Measurements from ENCODE around the gene OSBPL7. TPM values are rescaled to one million over a fixed set of nuclear protein-coding genes. Genes with fewer than 3 reads are reported as not detected.
A peak's percentile ranks its signal among the peaks of the same experiment; 100 is the strongest.
"Not testable (repeated sequence)": the region's sequence is repeated elsewhere in the genome, so short reads cannot be mapped to it uniquely, and the experiment has no call there.

Gene OSBPL7
- total RNA-seq, 2 donors from 2014 or later = 52.4 to 59.6 TPM

GRCh38 chr17:47776330-47777197 lies 45.0 kb downstream of the OSBPL7 start:
- DNase-seq = peak in 1 of 3 donors; percentile 25
- no peaks in the 10 kb centered on the region for H3K9me3 ChIP-seq (ENCODE audit: control insufficient read depth, low read length, poor library complexity, severe bottlenecking)
- Mint-ChIP-seq H3K27ac (no peak overlapping the region), H3K27me3 (peaks cover 56% of the 10 kb centered on the region), H3K4me3 (no peak overlapping the region), H3K36me3 (ENCODE audit: low read depth) (peaks cover 4% of the 10 kb centered on the region), H3K4me1 (peaks cover 3% of the 10 kb centered on the region)
- ATAC-seq = peak; percentile 82

GRCh38 chr17:47774987-47775580 lies 46.5 kb downstream of the OSBPL7 start:
- Mint-ChIP-seq H3K27ac (no peak overlapping the region), H3K36me3 (ENCODE audit: low read depth) (peaks cover 4% of the 10 kb centered on the region), H3K27me3 (peaks cover 52% of the 10 kb centered on the region), H3K4me3 (no peak overlapping the region), H3K4me1 (peaks cover 3% of the 10 kb centered on the region)
- DNase-seq (no peak), ATAC-seq (no peak)
- H3K9me3 ChIP-seq (ENCODE audit: control insufficient read depth, low read length, poor library complexity, severe bottlenecking) = no peaks in the 10 kb centered on the region

GRCh38 chr17:47774331-47774730 lies 47.3 kb downstream of the OSBPL7 start:
- peaks cover 50% of the 10 kb centered on the region for H3K27me3 Mint-ChIP-seq
- no peak overlapping the region for H3K4me3 Mint-ChIP-seq
- ATAC-seq = no peak
- H3K27ac Mint-ChIP-seq = no peak overlapping the region
- DNase-seq = no peak
- no peaks in the 10 kb centered on the region for H3K9me3 ChIP-seq (ENCODE audit: control insufficient read depth, low read length, poor library complexity, severe bottlenecking)
- H3K4me1 Mint-ChIP-seq = peaks cover 3% of the 10 kb centered on the region
- H3K36me3 Mint-ChIP-seq (ENCODE audit: low read depth) = peaks cover 4% of the 10 kb centered on the region

GRCh38 chr17:47773649-47774048 lies 47.9 kb downstream of the OSBPL7 start:
- DNase-seq; H3K4me1 Mint-ChIP-seq; H3K4me3 Mint-ChIP-seq; H3K9me3 ChIP-seq (ENCODE audit: control insufficient read depth, low read length, poor library complexity, severe bottlenecking); H3K27ac Mint-ChIP-seq; H3K36me3 Mint-ChIP-seq (ENCODE audit: low read depth); ATAC-seq: not testable (repeated sequence)
- peaks cover 54% of the 10 kb centered on the region for H3K27me3 Mint-ChIP-seq

- DNase-seq (no peak), ATAC-seq (no peak)
- H3K36me3 Mint-ChIP-seq (ENCODE audit: low read depth) = peaks cover 2% of the 10 kb centered on the region
- peaks cover 24% of the 10 kb centered on the region for H3K27me3 Mint-ChIP-seq
- H3K27ac Mint-ChIP-seq = no peak overlapping the region
- no peak overlapping the region for H3K4me3 Mint-ChIP-seq
- H3K4me1 Mint-ChIP-seq = peaks cover 8% of the 10 kb centered on the region
- no peaks in the 10 kb centered on the region for H3K9me3 ChIP-seq (ENCODE audit: control insufficient read depth, low read length, poor library complexity, severe bottlenecking)
Measured at GRCh38 chr17:47763913-47764582, 57.5 kb downstream of the OSBPL7 start.

GRCh38 chr17:47762728-47763127 lies 58.9 kb downstream of the OSBPL7 start:
- H3K9me3 ChIP-seq (ENCODE audit: control insufficient read depth, low read length, poor library complexity, severe bottlenecking) = no peaks in the 10 kb centered on the region
- ATAC-seq (no peak), DNase-seq (no peak)
- Mint-ChIP-seq H3K4me1 (peaks cover 8% of the 10 kb centered on the region), H3K4me3 (no peak overlapping the region), H3K27ac (no peak overlapping the region), H3K36me3 (ENCODE audit: low read depth) (peaks cover 2% of the 10 kb centered on the region), H3K27me3 (peaks cover 20% of the 10 kb centered on the region)

GRCh38 chr17:47760409-47761140 lies 61.0 kb downstream of the OSBPL7 start:
- Mint-ChIP-seq H3K27ac (no peak overlapping the region), H3K27me3 (peaks cover 16% of the 10 kb centered on the region), H3K36me3 (ENCODE audit: low read depth) (peaks cover 2% of the 10 kb centered on the region), H3K4me1 (peaks cover 8% of the 10 kb centered on the region), H3K4me3 (no peak overlapping the region)
- ATAC-seq = no peak
- no peaks in the 10 kb centered on the region for H3K9me3 ChIP-seq (ENCODE audit: control insufficient read depth, low read length, poor library complexity, severe bottlenecking)
- no peak for DNase-seq

GRCh38 chr17:47757386-47757785 lies 64.2 kb downstream of the OSBPL7 start:
- Mint-ChIP-seq H3K4me3 (no peak overlapping the region), H3K4me1 (no peaks in the 10 kb centered on the region), H3K36me3 (ENCODE audit: low read depth) (peaks cover 2% of the 10 kb centered on the region), H3K27me3 (peaks cover 10% of the 10 kb centered on the region), H3K27ac (no peak overlapping the region)
- ATAC-seq (no peak), DNase-seq (no peak)
- H3K9me3 ChIP-seq (ENCODE audit: control insufficient read depth, low read length, poor library complexity, severe bottlenecking) = no peaks in the 10 kb centered on the region

Other genes starting within 250 kb of the OSBPL7 start
- gene KPNB1, start 171.9 kb downstream of the OSBPL7 start, total RNA-seq = 100 to 1,000 TPM; 183 to 196 TPM
- gene TBKBP1, start 127.6 kb downstream of the OSBPL7 start, total RNA-seq = 1 to 10 TPM; 2.4 to 2.6 TPM
- 1 to 10 TPM; 7.9 to 8.8 TPM for gene TBX21, start 88.6 kb downstream of the OSBPL7 start, total RNA-seq
- gene MRPL10, start 9.7 kb upstream of the OSBPL7 start, total RNA-seq = 10 to 100 TPM; 82.3 to 90.2 TPM
- gene LRRC46, start 9.9 kb upstream of the OSBPL7 start, total RNA-seq = under 1 TPM; 0.90 to 0.99 TPM
- gene SCRN2, start 19.5 kb upstream of the OSBPL7 start, total RNA-seq = 10 to 100 TPM; 21.4 to 27.1 TPM
- under 1 TPM; 0.20 to 0.21 TPM for gene SP6, start 29.4 kb upstream of the OSBPL7 start, total RNA-seq
- gene SP2, start 74.4 kb upstream of the OSBPL7 start, total RNA-seq = 10 to 100 TPM; 28.2 to 33.2 TPM
- 10 to 100 TPM in 1 of 2 donors, 1 to 10 TPM in 1; 7.1 to 10.5 TPM for gene PNPO, start 119.8 kb upstream of the OSBPL7 start, total RNA-seq
- gene PRR15L, start 136.1 kb upstream of the OSBPL7 start, total RNA-seq = not detected
- 100 to 1,000 TPM; 228 to 231 TPM for gene CDK5RAP3, start 149.3 kb upstream of the OSBPL7 start, total RNA-seq
- 1 to 10 TPM in 1 of 2 donors, not detected in 1; 1.0 TPM for gene COPZ2, start 216.0 kb upstream of the OSBPL7 start, total RNA-seq
- gene NFE2L1, start 226.6 kb upstream of the OSBPL7 start, total RNA-seq = 10 to 100 TPM; 41.2 to 42.2 TPM